ELR (cell line): Measurements from ENCODE around the gene CTDSPL.

ENCODE experiments used
- DNase-seq: peaks from one replicate; pipeline ENCODE4 v3.0.0-alpha.2; 2015; ENCODE audit warnings: low read depth

CTDSPL gene

GRCh38 chr3:37943631-37944314 lies 82.1 kb downstream of the CTDSPL start:
- no peak for DNase-seq

- DNase-seq = no peak
Measured at GRCh38 chr3:37944391-37944842, 82.7 kb downstream of the CTDSPL start.

- DNase-seq = no peak
Measured at GRCh38 chr3:37945156-37945806, 83.6 kb downstream of the CTDSPL start.

- peak; percentile 81 for DNase-seq
Measured at GRCh38 chr3:37945807-37946530, 84.3 kb downstream of the CTDSPL start.

GRCh38 chr3:37946531-37946889 lies 84.8 kb downstream of the CTDSPL start:
- no peak for DNase-seq

- DNase-seq = no peak
Measured at GRCh38 chr3:37949866-37950265, 88.2 kb downstream of the CTDSPL start.

GRCh38 chr3:37952564-37952963 lies 90.9 kb downstream of the CTDSPL start:
- DNase-seq = peak; percentile 69

- DNase-seq = no peak
Measured at GRCh38 chr3:37953226-37953625, 91.5 kb downstream of the CTDSPL start.

DNA sequence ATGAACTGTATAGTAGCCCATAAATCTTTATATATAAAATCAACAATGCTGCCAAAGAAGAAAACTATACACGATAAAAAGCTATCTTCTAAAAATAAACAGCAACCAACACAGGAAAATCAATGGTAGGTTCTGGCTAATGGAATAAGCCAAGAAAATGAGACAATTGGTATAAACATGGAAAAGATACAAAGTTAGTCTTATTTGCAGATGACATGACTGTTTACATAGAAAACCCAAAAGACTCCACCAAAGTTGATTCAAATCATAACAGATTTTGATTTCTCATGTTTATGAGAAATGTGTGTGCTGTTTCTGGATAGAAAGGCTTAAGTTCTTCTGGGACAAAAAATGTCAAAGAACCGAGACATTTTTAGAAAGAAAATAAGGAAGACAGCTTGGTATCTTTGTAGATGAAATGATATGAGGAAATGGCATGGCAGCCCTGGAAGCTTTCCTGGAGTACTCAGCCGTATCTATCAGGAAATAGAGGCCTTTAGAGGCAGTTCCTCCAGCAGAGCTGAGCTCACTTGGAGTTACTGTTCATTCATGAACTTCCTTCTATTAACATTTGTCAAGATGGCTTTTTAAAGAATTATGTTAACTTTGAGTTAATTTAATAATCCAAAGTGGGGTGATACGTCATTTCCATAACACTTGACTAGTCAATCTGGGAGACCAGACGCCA lies 92.2 kb downstream of the CTDSPL start:
- DNase-seq = no peak

GRCh38 chr3:37954881-37955280 lies 93.2 kb downstream of the CTDSPL start:
- no peak for DNase-seq

- no peak for DNase-seq
Measured at GRCh38 chr3:37955918-37956707, 94.4 kb downstream of the CTDSPL start.

- DNase-seq = no peak
Measured at GRCh38 chr3:37956723-37957538, 95.3 kb downstream of the CTDSPL start.

- DNase-seq = no peak
Measured at GRCh38 chr3:37957539-37957936, 95.9 kb downstream of the CTDSPL start.

DNA sequence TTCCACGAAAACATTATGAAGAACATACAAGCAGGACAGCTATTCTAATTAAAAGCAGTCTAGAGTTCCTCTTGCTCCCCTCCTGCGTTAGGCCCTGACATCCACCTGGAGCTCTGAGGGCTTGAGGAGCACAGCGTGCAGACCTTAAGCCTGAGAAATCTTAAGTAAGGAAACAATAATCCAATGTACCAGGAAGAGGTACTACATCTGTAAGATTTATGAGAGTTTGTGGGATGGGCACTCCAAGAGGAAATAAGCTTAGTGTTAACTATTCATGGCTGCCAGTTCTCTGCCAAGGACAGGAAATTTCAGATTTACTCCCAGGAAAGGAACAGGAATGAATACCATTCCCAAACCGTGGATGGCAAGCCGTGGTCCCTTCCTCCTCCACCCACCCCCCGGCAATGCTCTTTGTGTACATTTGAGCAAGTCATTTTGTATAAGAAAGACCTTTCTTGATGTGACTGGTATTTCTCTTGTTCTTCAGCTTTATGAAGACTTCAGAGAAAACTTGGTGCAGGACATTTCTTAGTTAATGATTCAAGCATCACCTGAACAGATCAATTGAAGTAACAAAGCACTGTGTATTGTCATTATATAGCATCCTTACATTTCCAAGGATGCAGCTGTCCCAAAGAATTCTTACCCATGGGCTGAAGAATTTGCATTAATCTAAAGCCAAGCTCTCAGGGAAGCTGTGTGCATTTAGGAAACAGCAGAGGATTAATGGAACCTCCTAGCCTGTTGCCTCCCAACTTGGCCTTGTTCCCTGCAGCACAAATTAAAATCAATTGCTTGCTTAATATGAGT lies 100.1 kb downstream of the CTDSPL start:
- no peak for DNase-seq

GRCh38 chr3:37963016-37963415 lies 101.3 kb downstream of the CTDSPL start:
- DNase-seq = no peak

GRCh38 chr3:37963635-37964034 lies 102.0 kb downstream of the CTDSPL start:
- no peak for DNase-seq

DNA sequence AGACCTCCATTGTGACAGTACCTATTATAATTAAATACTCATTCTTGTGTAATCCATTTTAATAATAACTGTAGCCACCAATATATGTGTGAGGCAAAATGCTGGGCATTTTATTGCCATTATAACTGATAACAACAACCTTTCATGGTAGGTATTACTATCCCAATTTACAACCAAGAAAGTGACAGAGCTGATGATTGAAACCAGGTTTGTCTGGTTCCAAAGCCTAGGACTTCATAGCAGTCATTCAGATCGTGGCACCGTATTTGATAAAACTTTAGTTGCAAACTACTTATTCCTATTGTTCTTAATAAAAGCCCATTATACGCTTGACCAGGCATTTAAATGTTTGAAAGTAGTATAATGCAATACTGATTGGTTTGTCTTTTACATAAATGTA lies 102.5 kb downstream of the CTDSPL start:
- no peak for DNase-seq

DNA sequence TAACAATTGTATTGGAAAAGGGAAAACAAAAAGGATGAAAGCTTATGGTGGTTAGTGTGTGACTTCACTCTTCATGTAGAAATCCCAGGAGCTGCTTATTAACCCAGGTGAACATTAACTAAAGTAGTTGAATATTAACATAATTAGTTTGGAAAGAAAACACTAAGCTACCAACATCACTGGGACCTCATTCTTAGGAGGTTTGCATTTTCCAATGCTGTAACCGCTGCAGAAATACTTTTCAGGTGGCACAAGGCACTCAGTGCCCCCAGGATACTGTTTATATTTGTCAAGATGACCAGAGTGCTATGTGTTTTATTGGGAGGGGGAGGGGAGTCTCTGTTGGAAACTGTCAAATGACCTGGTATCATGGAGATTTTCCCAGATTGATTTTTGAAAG lies 103.0 kb downstream of the CTDSPL start:
- DNase-seq = no peak

DNA sequence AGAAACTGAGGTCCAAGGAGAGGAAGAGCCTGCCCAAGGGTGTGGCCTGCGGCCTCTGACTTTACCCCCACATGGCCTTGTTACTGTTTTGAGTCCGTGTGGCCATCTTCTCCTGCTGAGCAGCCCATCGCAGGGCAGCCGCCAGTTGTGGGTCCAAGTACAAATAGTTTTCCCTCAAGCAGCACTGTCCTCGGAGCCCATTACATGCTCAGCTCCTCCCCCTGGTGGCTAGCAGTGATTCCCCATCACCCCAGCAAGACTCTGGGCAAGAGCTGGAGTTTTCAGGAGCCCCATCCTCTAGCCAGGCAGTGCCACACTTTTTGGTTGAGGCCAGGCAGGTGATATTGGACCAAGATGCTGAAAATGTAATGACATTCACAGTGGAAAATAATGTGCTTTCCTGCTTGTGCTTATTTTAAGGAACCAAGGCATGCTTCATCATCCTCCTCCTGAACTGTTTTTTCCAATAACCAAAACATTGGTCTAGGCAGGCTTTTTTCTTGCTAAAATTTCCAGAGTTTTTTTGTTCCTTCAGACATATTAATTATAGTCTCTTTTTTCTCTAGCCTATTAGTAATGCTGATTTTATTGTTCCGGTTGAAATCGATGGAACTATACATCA lies 105.7 kb downstream of the CTDSPL start:
- DNase-seq = peak; percentile 74

DNA sequence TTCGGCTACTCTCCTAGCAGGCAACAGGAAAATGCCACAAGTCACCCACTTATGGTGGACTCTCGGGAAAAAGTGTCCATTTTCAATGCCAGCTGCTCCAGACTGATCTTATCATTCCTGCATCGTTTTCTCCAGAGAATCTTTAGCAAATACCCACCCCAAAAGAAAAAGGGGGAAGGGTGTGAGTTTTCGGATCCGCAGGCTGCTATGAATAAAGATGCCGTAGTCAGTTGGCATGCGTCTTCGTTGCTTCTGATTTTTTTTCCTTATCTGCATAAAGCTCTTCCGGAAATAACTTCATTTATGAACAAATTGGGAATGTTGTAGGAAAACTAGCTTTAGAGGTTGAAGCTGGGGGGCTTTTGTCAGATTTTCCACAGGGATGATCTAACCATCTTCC lies 106.5 kb downstream of the CTDSPL start:
- DNase-seq = no peak
